ENCODE data around the gene OR51T1. TPM values are rescaled to one million over a fixed set of nuclear protein-coding genes. Genes with fewer than 3 reads are reported as not detected.

The OR51T1 gene
- polyA plus RNA-seq, 1 of the 3 experiments (the other 2 are of a cell fraction): not detected

DNA sequence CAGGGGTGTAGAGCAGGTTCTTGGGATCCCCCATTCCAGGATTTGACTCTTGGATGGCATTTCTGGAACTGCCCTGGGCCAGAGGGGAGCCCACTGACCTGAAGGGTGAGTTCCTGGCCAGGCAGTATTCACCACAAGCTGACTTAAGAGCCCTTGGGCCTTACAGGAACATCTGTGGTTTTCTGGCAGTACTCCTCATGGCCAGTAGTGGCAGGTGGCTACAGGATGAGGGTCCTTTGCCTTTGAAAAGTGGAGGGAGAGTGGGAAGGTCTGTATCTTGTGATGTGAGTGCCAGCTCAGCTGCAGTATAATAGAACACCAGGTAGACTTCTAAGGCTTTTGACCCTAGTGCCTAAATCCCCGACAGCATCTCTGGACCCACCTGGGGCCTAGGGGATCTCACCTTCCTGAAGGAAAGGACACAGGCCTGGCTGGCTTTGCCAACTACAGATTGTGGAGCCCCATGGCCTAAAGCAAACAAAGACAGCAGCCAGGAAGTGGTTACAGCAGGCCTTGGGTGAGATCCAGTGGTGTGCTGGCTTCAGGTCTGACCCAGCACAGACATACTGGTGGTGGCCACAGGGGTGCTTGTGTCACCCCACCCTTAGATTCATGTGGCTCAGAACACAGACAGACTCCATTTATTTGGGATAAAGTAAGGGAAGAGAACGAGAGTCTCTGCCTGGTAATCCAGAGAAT lies 41.7 kb upstream of the OR51T1 start (continued):
- TF ChIP-seq RXRA (IDR thresholded peaks at IDR 0.05; ENCODE audit: borderline replicate concordance, low read depth): no peak
- no peak for TF ChIP-seq RFX5 (IDR thresholded peaks at IDR 0.05; ENCODE audit: low read length)
- TF ChIP-seq JUND (IDR thresholded peaks at IDR 0.05): no peak
- TF ChIP-seq MEF2A (IDR thresholded peaks at IDR 0.05; ENCODE audit: borderline replicate concordance, low read depth): no peak

DNA sequence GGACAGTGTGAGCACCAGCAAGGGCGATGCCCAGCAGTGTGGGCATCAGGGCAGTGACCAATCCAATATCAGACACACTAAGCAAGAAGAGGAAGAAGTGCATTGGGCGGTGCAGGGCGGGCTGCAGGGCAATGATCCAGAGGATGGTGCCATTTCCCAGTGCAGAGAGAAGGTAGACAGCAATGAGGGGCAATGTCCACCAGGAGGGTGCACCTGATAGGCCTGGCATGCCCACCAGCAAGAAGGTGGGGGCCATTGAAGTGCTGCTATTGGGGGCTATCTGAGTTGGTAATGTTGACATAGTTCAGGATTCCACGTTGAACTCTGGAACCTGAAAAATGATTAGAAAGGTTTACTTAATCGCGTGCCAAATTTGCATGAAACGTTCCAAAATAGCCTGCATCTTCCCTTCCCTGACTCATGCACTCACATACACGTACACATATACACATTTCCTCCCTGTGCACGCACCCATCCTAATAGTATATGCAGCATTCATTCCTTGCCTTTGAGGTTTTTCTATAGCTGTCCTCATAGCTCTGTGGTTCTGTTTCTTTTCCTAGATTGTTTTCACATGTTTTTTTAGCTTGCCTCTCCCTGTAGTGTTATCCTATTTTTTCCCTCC lies 32.7 kb upstream of the OR51T1 start, which contains the start of gene OR51S1:
TSS of gene OR51S1 (minus strand) at position 301 of the 625 bp plus-strand sequence. CDS start at position 301, 0 bp downstream.
- Histone ChIP-seq H3K9me2 (no peaks in the 10 kb centered on the region), H3K9ac (no peak within 1 kb of the TSS), H3K36me3 (replicated peaks in 1 of 2; ENCODE audit: control insufficient read depth in 1 of 2, insufficient read depth in 2 of 2, low read length in 1 of 2) (no peaks in the 10 kb centered on the region), H2AFZ (ENCODE audit: low read depth) (no peak within 1 kb of the TSS), H3F3A (replicated peaks; ENCODE audit: insufficient read depth) (no peaks in the 10 kb centered on the region), H3K4me1 (ENCODE audit: control insufficient read depth in 1 of 2, insufficient read depth in 2 of 2, low read depth in 1 of 2, low read length in 1 of 2) (no peaks in the 10 kb centered on the region), H3K79me2 (ENCODE audit: insufficient read depth) (no peaks in the 10 kb centered on the region), H3K9me3 (no peaks in the 10 kb centered on the region), H3K4me2 (no peak within 1 kb of the TSS), H3K4me3 (ENCODE audit: low read depth in 2 of 2, low read length in 1 of 2) (no peak within 1 kb of the TSS), H3K27ac (ENCODE audit: low read depth in 2 of 2, low read length in 1 of 2) (no peak within 1 kb of the TSS), H3K27me3 (ENCODE audit: insufficient read depth) (no peaks in the 10 kb centered on the region), H4K20me1 (ENCODE audit: insufficient read depth) (no peaks in the 10 kb centered on the region)
- CTCF ChIA-PET: no interaction called here
- TF ChIP-seq, protein P1, sequence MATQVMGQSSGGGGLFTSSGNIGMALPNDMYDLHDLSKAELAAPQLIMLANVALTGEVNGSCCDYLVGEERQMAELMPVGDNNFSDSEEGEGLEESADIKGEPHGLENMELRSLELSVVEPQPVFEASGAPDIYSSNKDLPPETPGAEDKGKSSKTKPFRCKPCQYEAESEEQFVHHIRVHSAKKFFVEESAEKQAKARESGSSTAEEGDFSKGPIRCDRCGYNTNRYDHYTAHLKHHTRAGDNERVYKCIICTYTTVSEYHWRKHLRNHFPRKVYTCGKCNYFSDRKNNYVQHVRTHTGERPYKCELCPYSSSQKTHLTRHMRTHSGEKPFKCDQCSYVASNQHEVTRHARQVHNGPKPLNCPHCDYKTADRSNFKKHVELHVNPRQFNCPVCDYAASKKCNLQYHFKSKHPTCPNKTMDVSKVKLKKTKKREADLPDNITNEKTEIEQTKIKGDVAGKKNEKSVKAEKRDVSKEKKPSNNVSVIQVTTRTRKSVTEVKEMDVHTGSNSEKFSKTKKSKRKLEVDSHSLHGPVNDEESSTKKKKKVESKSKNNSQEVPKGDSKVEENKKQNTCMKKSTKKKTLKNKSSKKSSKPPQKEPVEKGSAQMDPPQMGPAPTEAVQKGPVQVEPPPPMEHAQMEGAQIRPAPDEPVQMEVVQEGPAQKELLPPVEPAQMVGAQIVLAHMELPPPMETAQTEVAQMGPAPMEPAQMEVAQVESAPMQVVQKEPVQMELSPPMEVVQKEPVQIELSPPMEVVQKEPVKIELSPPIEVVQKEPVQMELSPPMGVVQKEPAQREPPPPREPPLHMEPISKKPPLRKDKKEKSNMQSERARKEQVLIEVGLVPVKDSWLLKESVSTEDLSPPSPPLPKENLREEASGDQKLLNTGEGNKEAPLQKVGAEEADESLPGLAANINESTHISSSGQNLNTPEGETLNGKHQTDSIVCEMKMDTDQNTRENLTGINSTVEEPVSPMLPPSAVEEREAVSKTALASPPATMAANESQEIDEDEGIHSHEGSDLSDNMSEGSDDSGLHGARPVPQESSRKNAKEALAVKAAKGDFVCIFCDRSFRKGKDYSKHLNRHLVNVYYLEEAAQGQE (IDR thresholded peaks at IDR 0.05; ENCODE audit: low read depth, low read length): no peak
- TF ChIP-seq SIN3A (IDR thresholded peaks at IDR 0.05; ENCODE audit: borderline replicate concordance, low read depth, low read length) (no peak), EP300 (IDR thresholded peaks at IDR 0.05; ENCODE audit: borderline replicate concordance in 1 of 2, low read depth in 1 of 2, low read length in 1 of 2) (no peak), RFX5 (IDR thresholded peaks at IDR 0.05; ENCODE audit: low read length) (no peak), RCOR1 (IDR thresholded peaks at IDR 0.05; ENCODE audit: low read length) (no peak), FOXJ3 (CRISPR knock-in tag; IDR thresholded peaks at IDR 0.05) (no peak), RXRA (IDR thresholded peaks at IDR 0.05; ENCODE audit: borderline replicate concordance, low read depth) (no peak), JUND (IDR thresholded peaks at IDR 0.05) (no peak), GATA2 (CRISPR knock-in tag; IDR thresholded peaks at IDR 0.05) (no peak)
- TF ChIP-seq, protein P2, sequence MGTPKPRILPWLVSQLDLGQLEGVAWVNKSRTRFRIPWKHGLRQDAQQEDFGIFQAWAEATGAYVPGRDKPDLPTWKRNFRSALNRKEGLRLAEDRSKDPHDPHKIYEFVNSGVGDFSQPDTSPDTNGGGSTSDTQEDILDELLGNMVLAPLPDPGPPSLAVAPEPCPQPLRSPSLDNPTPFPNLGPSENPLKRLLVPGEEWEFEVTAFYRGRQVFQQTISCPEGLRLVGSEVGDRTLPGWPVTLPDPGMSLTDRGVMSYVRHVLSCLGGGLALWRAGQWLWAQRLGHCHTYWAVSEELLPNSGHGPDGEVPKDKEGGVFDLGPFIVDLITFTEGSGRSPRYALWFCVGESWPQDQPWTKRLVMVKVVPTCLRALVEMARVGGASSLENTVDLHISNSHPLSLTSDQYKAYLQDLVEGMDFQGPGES (IDR thresholded peaks at IDR 0.05; ENCODE audit: low read depth, low read length): no peak
- TF ChIP-seq, protein P3, sequence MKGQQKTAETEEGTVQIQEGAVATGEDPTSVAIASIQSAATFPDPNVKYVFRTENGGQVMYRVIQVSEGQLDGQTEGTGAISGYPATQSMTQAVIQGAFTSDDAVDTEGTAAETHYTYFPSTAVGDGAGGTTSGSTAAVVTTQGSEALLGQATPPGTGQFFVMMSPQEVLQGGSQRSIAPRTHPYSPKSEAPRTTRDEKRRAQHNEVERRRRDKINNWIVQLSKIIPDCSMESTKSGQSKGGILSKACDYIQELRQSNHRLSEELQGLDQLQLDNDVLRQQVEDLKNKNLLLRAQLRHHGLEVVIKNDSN (IDR thresholded peaks at IDR 0.05; ENCODE audit: borderline replicate concordance, low read depth): no peak
- TF ChIP-seq, protein P4, sequence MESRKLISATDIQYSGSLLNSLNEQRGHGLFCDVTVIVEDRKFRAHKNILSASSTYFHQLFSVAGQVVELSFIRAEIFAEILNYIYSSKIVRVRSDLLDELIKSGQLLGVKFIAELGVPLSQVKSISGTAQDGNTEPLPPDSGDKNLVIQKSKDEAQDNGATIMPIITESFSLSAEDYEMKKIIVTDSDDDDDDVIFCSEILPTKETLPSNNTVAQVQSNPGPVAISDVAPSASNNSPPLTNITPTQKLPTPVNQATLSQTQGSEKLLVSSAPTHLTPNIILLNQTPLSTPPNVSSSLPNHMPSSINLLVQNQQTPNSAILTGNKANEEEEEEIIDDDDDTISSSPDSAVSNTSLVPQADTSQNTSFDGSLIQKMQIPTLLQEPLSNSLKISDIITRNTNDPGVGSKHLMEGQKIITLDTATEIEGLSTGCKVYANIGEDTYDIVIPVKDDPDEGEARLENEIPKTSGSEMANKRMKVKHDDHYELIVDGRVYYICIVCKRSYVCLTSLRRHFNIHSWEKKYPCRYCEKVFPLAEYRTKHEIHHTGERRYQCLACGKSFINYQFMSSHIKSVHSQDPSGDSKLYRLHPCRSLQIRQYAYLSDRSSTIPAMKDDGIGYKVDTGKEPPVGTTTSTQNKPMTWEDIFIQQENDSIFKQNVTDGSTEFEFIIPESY (IDR thresholded peaks at IDR 0.05; ENCODE audit: borderline replicate concordance, low read depth): no peak
- POLR2A ChIA-PET: no interaction called here
- DNase-seq: no peak
- WGBS (ENCODE audit: low lambda C conversion rate): 1% methylated on average over 9 of the region's 9 CpGs
